ENCODE data around the gene RTKN.

The RTKN gene

DNA sequence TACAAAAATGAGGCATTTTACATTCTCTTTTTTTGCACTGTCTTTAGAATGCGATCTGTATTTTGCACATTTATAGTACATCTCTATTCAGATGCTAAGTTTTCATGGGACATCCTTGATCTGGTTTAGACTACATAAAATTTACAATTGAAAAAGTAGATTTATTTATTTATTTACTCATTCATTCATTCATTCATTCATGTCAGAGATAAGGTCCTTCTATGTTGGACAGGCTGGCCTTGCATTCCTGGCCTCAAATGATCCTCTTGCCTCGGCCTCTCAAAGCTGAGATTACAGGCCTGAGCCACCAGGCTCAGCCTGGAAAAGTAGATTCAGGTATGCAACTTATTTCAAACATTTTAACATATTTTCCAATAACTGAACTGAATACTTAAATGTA, 45.6 kb downstream of the RTKN start:
- H2AFZ ChIP-seq (ENCODE audit: low read depth, low read length) = no peak overlapping the region
- no peak for ATAC-seq (ENCODE audit: insufficient read depth, low read depth)
- H3K4me1 ChIP-seq (ENCODE audit: insufficient read depth, low read length) = peaks cover 8% of the 10 kb centered on the region
- no peaks in the 10 kb centered on the region for H4K20me1 ChIP-seq (ENCODE audit: insufficient read depth, low read length)
- peaks cover 7% of the 10 kb centered on the region for H3K79me2 ChIP-seq (ENCODE audit: insufficient read depth, low read length)
- H3K9me3 ChIP-seq (ENCODE audit: insufficient read depth, low read length, severe bottlenecking) = no peaks in the 10 kb centered on the region
- H3K27me3 ChIP-seq (ENCODE audit: insufficient read depth, low read length, poor library complexity) = no peaks in the 10 kb centered on the region
- H3K4me3 ChIP-seq (ENCODE audit: low read depth in 1 of 2, low read length in 2 of 2) = no peak overlapping the region
- no peak overlapping the region for H3K9ac ChIP-seq (ENCODE audit: low read depth, low read length)
- no peaks in the 10 kb centered on the region; the same call in 1 of the 2 replicates for H3K36me3 ChIP-seq (ENCODE audit: insufficient read depth, low read length)
- no peak overlapping the region for H3K4me2 ChIP-seq (ENCODE audit: insufficient read depth, low read length)
- H3K27ac ChIP-seq (ENCODE audit: low read length) = no peak overlapping the region
- TF ChIP-seq, protein P1, sequence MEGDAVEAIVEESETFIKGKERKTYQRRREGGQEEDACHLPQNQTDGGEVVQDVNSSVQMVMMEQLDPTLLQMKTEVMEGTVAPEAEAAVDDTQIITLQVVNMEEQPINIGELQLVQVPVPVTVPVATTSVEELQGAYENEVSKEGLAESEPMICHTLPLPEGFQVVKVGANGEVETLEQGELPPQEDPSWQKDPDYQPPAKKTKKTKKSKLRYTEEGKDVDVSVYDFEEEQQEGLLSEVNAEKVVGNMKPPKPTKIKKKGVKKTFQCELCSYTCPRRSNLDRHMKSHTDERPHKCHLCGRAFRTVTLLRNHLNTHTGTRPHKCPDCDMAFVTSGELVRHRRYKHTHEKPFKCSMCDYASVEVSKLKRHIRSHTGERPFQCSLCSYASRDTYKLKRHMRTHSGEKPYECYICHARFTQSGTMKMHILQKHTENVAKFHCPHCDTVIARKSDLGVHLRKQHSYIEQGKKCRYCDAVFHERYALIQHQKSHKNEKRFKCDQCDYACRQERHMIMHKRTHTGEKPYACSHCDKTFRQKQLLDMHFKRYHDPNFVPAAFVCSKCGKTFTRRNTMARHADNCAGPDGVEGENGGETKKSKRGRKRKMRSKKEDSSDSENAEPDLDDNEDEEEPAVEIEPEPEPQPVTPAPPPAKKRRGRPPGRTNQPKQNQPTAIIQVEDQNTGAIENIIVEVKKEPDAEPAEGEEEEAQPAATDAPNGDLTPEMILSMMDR (IDR thresholded peaks at IDR 0.05; ENCODE audit: borderline replicate concordance, extremely low read depth, low read length, poor library complexity, severe bottlenecking) = no peak
- TF ChIP-seq EZH2 (IDR thresholded peaks at IDR 0.05; ENCODE audit: borderline replicate concordance, low read depth, low read length, severe bottlenecking) = no peak
- no peak for DNase-seq

DNA sequence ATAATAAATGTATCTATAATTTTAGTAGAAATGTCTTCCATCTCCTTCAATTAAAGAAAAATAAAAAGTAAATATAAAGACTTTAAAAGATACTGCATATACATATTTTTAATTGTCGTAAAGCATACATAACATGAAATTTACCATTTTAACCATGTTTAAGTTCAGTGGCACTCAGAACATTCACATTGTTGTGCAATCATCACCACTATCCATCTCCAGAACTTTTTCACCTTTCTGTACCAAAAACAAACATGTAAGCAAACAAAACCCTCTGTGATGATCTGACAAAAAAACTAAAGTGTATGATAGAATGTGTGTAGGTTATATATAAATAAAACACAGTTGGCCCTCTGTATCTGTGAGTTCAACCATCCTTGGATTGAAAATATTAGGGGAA, 48.2 kb downstream of the RTKN start:
- Histone ChIP-seq H3K4me1 (ENCODE audit: insufficient read depth, low read length) (peaks cover 34% of the 10 kb centered on the region), H3K36me3 (ENCODE audit: insufficient read depth, low read length) (peaks cover 4% of the 10 kb centered on the region; the same call in 1 of the 2 replicates), H3K4me2 (ENCODE audit: insufficient read depth, low read length) (no peak overlapping the region), H3K79me2 (ENCODE audit: insufficient read depth, low read length) (peaks cover 33% of the 10 kb centered on the region), H2AFZ (ENCODE audit: low read depth, low read length) (no peak overlapping the region), H3K27me3 (ENCODE audit: insufficient read depth, low read length, poor library complexity) (no peaks in the 10 kb centered on the region), H3K4me3 (ENCODE audit: low read depth in 1 of 2, low read length in 2 of 2) (no peak overlapping the region), H3K9me3 (ENCODE audit: insufficient read depth, low read length, severe bottlenecking) (no peaks in the 10 kb centered on the region), H3K9ac (ENCODE audit: low read depth, low read length) (no peak overlapping the region), H4K20me1 (ENCODE audit: insufficient read depth, low read length) (peaks cover 3% of the 10 kb centered on the region; the same call in 1 of the 2 replicates), H3K27ac (ENCODE audit: low read length) (no peak overlapping the region)
- TF ChIP-seq, protein P1 (IDR thresholded peaks at IDR 0.05; ENCODE audit: borderline replicate concordance, extremely low read depth, low read length, poor library complexity, severe bottlenecking) = no peak
- TF ChIP-seq EZH2 (IDR thresholded peaks at IDR 0.05; ENCODE audit: borderline replicate concordance, low read depth, low read length, severe bottlenecking) = no peak
- DNase-seq = no peak
- no peak for ATAC-seq (ENCODE audit: insufficient read depth, low read depth)

DNA sequence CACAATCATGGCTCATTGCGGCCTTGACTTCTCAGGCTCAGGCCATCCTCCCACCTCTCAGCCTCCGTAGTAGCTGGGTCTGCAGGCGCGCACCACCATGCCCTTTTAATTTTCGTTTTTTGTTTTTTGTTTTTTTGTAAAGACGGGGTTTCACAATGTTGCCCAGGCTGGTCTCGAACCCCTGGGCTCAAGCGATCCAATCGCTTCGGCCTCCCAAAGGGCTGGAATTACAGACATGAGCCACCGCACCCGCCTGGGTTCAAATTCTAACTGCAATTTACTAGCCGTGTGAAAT, 49.3 kb downstream of the RTKN start:
- Histone ChIP-seq H3K79me2 (ENCODE audit: insufficient read depth, low read length) (peaks cover 44% of the 10 kb centered on the region), H3K27me3 (ENCODE audit: insufficient read depth, low read length, poor library complexity) (no peaks in the 10 kb centered on the region), H3K9ac (ENCODE audit: low read depth, low read length) (peak overlapping the region; percentile 72), H2AFZ (ENCODE audit: low read depth, low read length) (peak overlapping the region; percentile 94), H3K4me3 (ENCODE audit: low read depth in 1 of 2, low read length in 2 of 2) (peak overlapping the region in 1 of 2 experiments; percentile 91; a peak in 2 of 4 replicates), H3K4me2 (ENCODE audit: insufficient read depth, low read length) (peak overlapping the region; percentile 94), H3K9me3 (ENCODE audit: insufficient read depth, low read length, severe bottlenecking) (no peaks in the 10 kb centered on the region), H3K4me1 (ENCODE audit: insufficient read depth, low read length) (peaks cover 34% of the 10 kb centered on the region), H4K20me1 (ENCODE audit: insufficient read depth, low read length) (peaks cover 3% of the 10 kb centered on the region; the same call in 1 of the 2 replicates), H3K36me3 (ENCODE audit: insufficient read depth, low read length) (peaks cover 4% of the 10 kb centered on the region; the same call in 1 of the 2 replicates), H3K27ac (ENCODE audit: low read length) (peak overlapping the region; percentile 99)
- TF ChIP-seq EZH2 (IDR thresholded peaks at IDR 0.05; ENCODE audit: borderline replicate concordance, low read depth, low read length, severe bottlenecking) = no peak
- TF ChIP-seq, protein P1 (IDR thresholded peaks at IDR 0.05; ENCODE audit: borderline replicate concordance, extremely low read depth, low read length, poor library complexity, severe bottlenecking) = no peak
- no peak for ATAC-seq (ENCODE audit: insufficient read depth, low read depth)
- DNase-seq = no peak

All from DND-41 (cell line).